RWPE2 (cell line): ENCODE measurements around the gene RFX3.

ENCODE experiments used
- ATAC-seq: fragments of 200-7000 bp; cut with Tn5 transposase; 3 replicates; pipeline ENCODE4 v1.9.1; 2021; ENCODE audit warnings: low read depth
- DNase-seq: peaks from one replicate; pipeline ENCODE4 v3.0.0-alpha.2; 2020; ENCODE audit warnings: low spot score
- H3K27ac ChIP-seq: fragments of 450-650 bp; 2 replicates; pipeline ENCODE4 v1.5.1; 2017; ENCODE audit warnings: mild to moderate bottlenecking; ENCODE audit not compliant: poor library complexity, severe bottlenecking
- H3K27me3 ChIP-seq: fragments of 250-450 bp; sonication (Bioruptor Pico); 2 replicates; pipeline ENCODE4 v1.5.1; 2021; ENCODE audit warnings: mild to moderate bottlenecking, moderate library complexity; ENCODE audit not compliant: insufficient read depth, poor library complexity, severe bottlenecking
- H3K36me3 ChIP-seq: fragments of 250-450 bp; sonication (Bioruptor Pico); 2 replicates; pipeline ENCODE4 v1.5.1; 2020; ENCODE audit warnings: low read depth, mild to moderate bottlenecking, moderate library complexity
- H3K4me1 ChIP-seq: fragments of 250-450 bp; sonication (Bioruptor Pico); 2 replicates; pipeline ENCODE4 v1.5.1; 2021; ENCODE audit warnings: mild to moderate bottlenecking, moderate library complexity; ENCODE audit not compliant: insufficient read depth, poor library complexity, severe bottlenecking
- H3K4me3 ChIP-seq: fragments of 250-450 bp; sonication (Bioruptor Pico); 2 replicates; pipeline ENCODE4 v1.5.1; 2021; ENCODE audit warnings: mild to moderate bottlenecking, moderate library complexity; ENCODE audit not compliant: severe bottlenecking
- H3K9me3 ChIP-seq: fragments of 250-450 bp; sonication (Bioruptor Pico); 2 replicates; pipeline ENCODE4 v1.5.1; 2021; ENCODE audit warnings: mild to moderate bottlenecking, moderate library complexity; ENCODE audit not compliant: severe bottlenecking
- TF ChIP-seq, protein P1 (sequence below): fragments of 450-650 bp; IDR thresholded peaks from one replicate; pipeline ENCODE4 v1.5.1; 2017; ENCODE audit warnings: mild to moderate bottlenecking, moderate library complexity; ENCODE audit not compliant: poor library complexity, severe bottlenecking

Gene RFX3

DNA sequence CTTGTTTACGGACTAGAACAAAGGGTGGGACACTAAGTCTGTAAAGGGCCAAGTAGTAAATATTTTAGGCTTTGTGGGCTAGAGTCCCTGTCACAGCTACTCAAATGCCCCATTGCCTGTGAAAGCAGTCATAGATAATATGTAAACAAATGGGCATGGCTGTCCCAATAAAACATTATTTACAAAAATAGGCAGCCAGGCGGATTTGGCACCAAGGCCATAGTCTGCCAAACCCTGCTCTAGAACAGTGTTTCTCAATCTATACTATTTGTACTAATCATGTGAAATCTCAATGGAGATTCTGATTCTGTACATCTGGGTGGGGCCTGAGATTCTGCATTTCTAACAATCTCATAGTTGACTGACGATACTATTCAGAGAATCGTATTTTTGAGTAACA, 92.0 kb downstream of the RFX3 start:
- Histone ChIP-seq H3K27ac (no peak overlapping the region), H3K4me1 (peaks cover 5% of the 10 kb centered on the region), H3K9me3 (no peaks in the 10 kb centered on the region), H3K4me3 (no peak overlapping the region), H3K36me3 (no peaks in the 10 kb centered on the region), H3K27me3 (no peaks in the 10 kb centered on the region)
- ATAC-seq (no peak), DNase-seq (no peak)
- TF ChIP-seq, protein P1, sequence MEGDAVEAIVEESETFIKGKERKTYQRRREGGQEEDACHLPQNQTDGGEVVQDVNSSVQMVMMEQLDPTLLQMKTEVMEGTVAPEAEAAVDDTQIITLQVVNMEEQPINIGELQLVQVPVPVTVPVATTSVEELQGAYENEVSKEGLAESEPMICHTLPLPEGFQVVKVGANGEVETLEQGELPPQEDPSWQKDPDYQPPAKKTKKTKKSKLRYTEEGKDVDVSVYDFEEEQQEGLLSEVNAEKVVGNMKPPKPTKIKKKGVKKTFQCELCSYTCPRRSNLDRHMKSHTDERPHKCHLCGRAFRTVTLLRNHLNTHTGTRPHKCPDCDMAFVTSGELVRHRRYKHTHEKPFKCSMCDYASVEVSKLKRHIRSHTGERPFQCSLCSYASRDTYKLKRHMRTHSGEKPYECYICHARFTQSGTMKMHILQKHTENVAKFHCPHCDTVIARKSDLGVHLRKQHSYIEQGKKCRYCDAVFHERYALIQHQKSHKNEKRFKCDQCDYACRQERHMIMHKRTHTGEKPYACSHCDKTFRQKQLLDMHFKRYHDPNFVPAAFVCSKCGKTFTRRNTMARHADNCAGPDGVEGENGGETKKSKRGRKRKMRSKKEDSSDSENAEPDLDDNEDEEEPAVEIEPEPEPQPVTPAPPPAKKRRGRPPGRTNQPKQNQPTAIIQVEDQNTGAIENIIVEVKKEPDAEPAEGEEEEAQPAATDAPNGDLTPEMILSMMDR: no peak

DNA sequence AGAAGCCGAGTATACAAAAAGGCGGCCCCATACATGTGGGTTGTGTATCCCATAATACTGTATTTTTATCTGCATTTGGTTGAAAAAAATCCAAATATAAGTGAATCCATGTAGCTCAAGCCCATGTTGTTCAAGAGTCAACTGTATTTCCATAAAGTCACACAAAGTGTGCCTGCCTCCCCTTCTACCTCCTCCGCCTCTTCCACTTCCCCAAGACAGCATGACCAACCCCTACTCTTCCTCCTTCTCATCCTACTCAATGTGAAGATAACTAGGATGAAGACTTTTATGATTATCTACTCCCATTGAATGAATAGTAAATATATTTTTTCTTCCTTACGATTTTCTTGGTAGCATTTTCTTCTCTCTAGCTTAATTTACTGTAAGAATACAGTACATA, 92.7 kb downstream of the RFX3 start:
- no peak for DNase-seq
- ATAC-seq: no peak

DNA sequence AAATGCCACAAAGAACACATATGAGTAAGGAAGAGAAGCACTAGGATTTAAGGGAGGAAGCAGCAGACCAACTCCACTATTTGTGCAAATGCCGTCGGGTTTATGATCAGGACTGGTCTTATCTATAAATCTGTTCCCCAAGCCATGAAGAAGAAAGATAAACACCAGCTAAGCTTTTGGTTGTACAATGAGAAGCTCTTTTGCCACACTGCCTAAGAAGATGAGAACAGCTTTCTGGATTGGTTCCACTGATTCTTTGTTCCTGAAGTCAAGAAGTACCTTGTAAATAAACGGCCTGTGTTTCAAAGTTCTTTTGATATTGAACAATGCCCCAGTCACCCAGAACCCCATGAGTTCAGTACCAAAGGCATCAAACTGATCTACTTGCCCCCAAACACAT, 93.9 kb downstream of the RFX3 start:
- Histone ChIP-seq H3K36me3 (no peaks in the 10 kb centered on the region), H3K4me3 (no peak overlapping the region), H3K27ac (no peak overlapping the region), H3K27me3 (no peaks in the 10 kb centered on the region), H3K9me3 (no peaks in the 10 kb centered on the region), H3K4me1 (peaks cover 5% of the 10 kb centered on the region)
- DNase-seq (no peak), ATAC-seq (no peak)
- TF ChIP-seq, protein P1: no peak

More for the DNA sequence above, 92.7 kb downstream of the RFX3 start:
- Histone ChIP-seq H3K9me3 (no peaks in the 10 kb centered on the region), H3K27me3 (no peaks in the 10 kb centered on the region), H3K4me3 (no peak overlapping the region), H3K36me3 (no peaks in the 10 kb centered on the region), H3K4me1 (peaks cover 5% of the 10 kb centered on the region), H3K27ac (no peak overlapping the region)
- TF ChIP-seq, protein P1: no peak

DNA sequence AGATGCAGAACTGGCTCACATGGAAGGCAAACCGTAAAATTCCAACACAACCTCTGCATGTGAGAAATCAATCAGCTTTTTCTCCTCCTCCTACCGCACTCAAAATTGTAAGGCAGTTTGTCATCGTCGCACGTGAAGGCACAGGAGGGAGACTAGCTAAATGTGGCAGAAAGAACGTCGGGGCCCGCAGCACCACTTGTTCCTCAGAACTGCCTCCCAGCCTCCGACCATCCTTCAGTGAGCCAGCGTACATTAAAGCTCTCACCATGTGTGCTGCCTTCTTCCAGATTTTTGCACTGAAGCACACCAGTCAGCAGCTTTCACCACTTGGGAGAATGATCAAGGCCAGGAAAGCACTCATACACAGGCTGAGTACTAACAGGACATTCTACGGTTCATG, 105.9 kb downstream of the RFX3 start:
- no peaks in the 10 kb centered on the region for H3K36me3 ChIP-seq
- no peaks in the 10 kb centered on the region for H3K4me1 ChIP-seq
- no peaks in the 10 kb centered on the region for H3K9me3 ChIP-seq
- TF ChIP-seq, protein P1: no peak
- no peaks in the 10 kb centered on the region for H3K27me3 ChIP-seq
- no peak overlapping the region for H3K4me3 ChIP-seq
- ATAC-seq (no peak), DNase-seq (no peak)
- no peak overlapping the region for H3K27ac ChIP-seq

DNA sequence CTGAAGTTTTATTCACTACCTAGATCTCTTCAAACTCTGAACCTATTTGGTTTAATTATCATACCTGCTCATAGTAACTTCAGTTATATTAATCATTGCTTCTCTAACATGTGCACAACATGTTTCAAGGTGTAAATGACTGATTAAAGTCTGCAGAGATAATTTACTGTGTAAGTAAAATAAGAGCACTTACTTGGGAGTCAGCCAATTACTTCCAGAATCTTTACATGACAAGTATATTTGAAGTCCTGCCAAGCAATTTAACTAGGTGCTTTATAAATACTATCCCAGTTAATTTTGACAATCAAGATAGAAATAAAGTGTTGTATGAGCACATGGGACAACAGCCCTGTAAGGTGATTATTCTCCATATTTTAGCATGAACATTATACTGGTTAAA, 109.9 kb downstream of the RFX3 start:
- no peak for ATAC-seq

More for the DNA sequence above, 109.9 kb downstream of the RFX3 start:
- no peak for DNase-seq
- Histone ChIP-seq H3K4me3 (no peak overlapping the region), H3K9me3 (no peaks in the 10 kb centered on the region), H3K27me3 (no peaks in the 10 kb centered on the region), H3K4me1 (no peaks in the 10 kb centered on the region), H3K36me3 (no peaks in the 10 kb centered on the region), H3K27ac (no peak overlapping the region)
- TF ChIP-seq, protein P1: no peak
